Endothelial cell of umbilical vein (primary cell): ENCODE results near the gene GRIFIN. TPM values are rescaled to one million over a fixed set of nuclear protein-coding genes. Genes with fewer than 3 reads are reported as not detected.
"Not testable (repeated sequence)": the region's sequence is repeated elsewhere in the genome, so short reads cannot be mapped to it uniquely, and the experiment has no call there.

ENCODE experiments used
- BruUV-seq: library from RNA; stranded (reverse); fragments of 400-500 nt; replicated peaks from 2 replicates; lab custom pipeline; 2021; lab: Mats Ljungman, UMichigan
- CTCF ChIA-PET: fragments of 300-600, 350-600 bp; sonication (Branson Sonifier 250); formaldehyde crosslinking; loops from one replicate; lab custom pipeline; 2021; ENCODE audit warnings: antibody characterized with exemption, inconsistent platforms; lab: Charles Lee
- POLR2A ChIA-PET: fragments of 300-600, 350-600 bp; sonication (Branson Sonifier 250); formaldehyde crosslinking; loops from one replicate; lab custom pipeline; 2021; ENCODE audit warnings: antibody characterized with exemption, inconsistent platforms; lab: Charles Lee
- DNase-seq: peaks from one replicate; pipeline ENCODE4 v3.0.0-alpha.2; 2011; ENCODE audit warnings: low read depth, low spot score
- FAIRE-seq: peaks from 2 replicates; lab custom pipeline; 2011; peaks lifted over from hg19 to GRCh38; lab: Jason Lieb, UNC
- H2AFZ ChIP-seq: 2 replicates; pipeline ENCODE4 v1.6.0; 2012; ENCODE audit warnings: low read depth, low read length, control low read depth, inconsistent platforms
- H3K27ac ChIP-seq: 2 replicates; pipeline ENCODE4 v1.5.1; 2011; ENCODE audit warnings: low read depth, mild to moderate bottlenecking, control low read depth, low read length, moderate library complexity; ENCODE audit not compliant: insufficient read depth
- H3K27me3 ChIP-seq, 2 experiments: 2 replicates each; pipeline versions ENCODE4 v1.6.0 to v1.6.1; 2011; ENCODE audit warnings: low read length in 2 of 2, mixed read lengths in 1 of 2; ENCODE audit not compliant: control insufficient read depth in 2 of 2, insufficient read depth in 2 of 2
- H3K36me3 ChIP-seq, 2 experiments: 2 replicates in 1 of 2; 3 replicates in 1 of 2; pipeline ENCODE4 v1.5.1; 2011; ENCODE audit warnings: low read length in 2 of 2, mild to moderate bottlenecking in 1 of 2, moderate library complexity in 1 of 2; ENCODE audit not compliant: control insufficient read depth in 2 of 2, insufficient read depth in 2 of 2; ENCODE audit errors: extremely low read depth in 1 of 2
- H3K4me1 ChIP-seq: 3 replicates; pipeline ENCODE4 v1.5.1; 2011; ENCODE audit warnings: mild to moderate bottlenecking, low read length; ENCODE audit not compliant: control insufficient read depth, insufficient read depth; ENCODE audit errors: extremely low read depth
- H3K4me2 ChIP-seq: 2 replicates; pipeline ENCODE4 v1.6.1; 2011; ENCODE audit warnings: low read length, control low read depth, mixed read lengths; ENCODE audit not compliant: insufficient read depth
- H3K4me3 ChIP-seq, 3 experiments: fragments of 200-600 bp in 1 of 3; sonication (generic), shearing (Covaris generic) in 1 of 3; replicated peaks in 1 of 3; 2 replicates each; pipeline ENCODE4 v1.5.1; 2011 to 2016; ENCODE audit warnings: control low read depth in 3 of 3, low read length in 3 of 3, mild to moderate bottlenecking in 2 of 3, inconsistent platforms in 1 of 3, low read depth in 1 of 3, moderate library complexity in 1 of 3; ENCODE audit not compliant: insufficient read depth in 1 of 3
- H3K79me2 ChIP-seq: 2 replicates; pipeline ENCODE4 v1.6.0; 2012; ENCODE audit warnings: low read length, inconsistent platforms; ENCODE audit not compliant: control insufficient read depth, insufficient read depth
- H3K9ac ChIP-seq: replicated peaks from 2 replicates; pipeline ENCODE3; 2011; ENCODE audit warnings: low read length, control low read depth; ENCODE audit not compliant: insufficient read depth; ENCODE audit errors: extremely low read depth
- H3K9me1 ChIP-seq: replicated peaks from 3 replicates; pipeline ENCODE4 v1.6.0; 2011; ENCODE audit warnings: mild to moderate bottlenecking, low read length; ENCODE audit not compliant: control insufficient read depth, insufficient read depth; ENCODE audit errors: extremely low read depth
- H3K9me3 ChIP-seq: replicated peaks from 2 replicates; pipeline ENCODE4 v1.5.1; 2012; ENCODE audit warnings: low read length, inconsistent platforms; ENCODE audit not compliant: control insufficient read depth, insufficient read depth
- H4K20me1 ChIP-seq: replicated peaks from 2 replicates; pipeline ENCODE3; 2011; ENCODE audit warnings: mild to moderate bottlenecking, low read length; ENCODE audit not compliant: control insufficient read depth, insufficient read depth; ENCODE audit errors: extremely low read depth
- EZH2 ChIP-seq: IDR thresholded peaks from 2 replicates; pipeline ENCODE4 v1.6.1; 2012; ENCODE audit warnings: borderline replicate concordance, low read depth, mild to moderate bottlenecking, moderate library complexity, low read length, inconsistent platforms; ENCODE audit not compliant: severe bottlenecking
- FOS ChIP-seq: IDR thresholded peaks from 2 replicates; pipeline ENCODE4 v1.6.1; 2011; ENCODE audit warnings: mild to moderate bottlenecking, low read length, moderate library complexity, borderline replicate concordance; ENCODE audit not compliant: insufficient read depth
- GATA2 ChIP-seq: IDR thresholded peaks from 2 replicates; pipeline ENCODE4 v1.7.0; 2011; ENCODE audit warnings: low read depth, mild to moderate bottlenecking, moderate library complexity, mixed read lengths, low read length; ENCODE audit not compliant: insufficient read length, insufficient read depth
- JUN ChIP-seq: IDR thresholded peaks from 2 replicates; pipeline ENCODE4 v1.6.1; 2011; ENCODE audit warnings: borderline replicate concordance, low read depth; ENCODE audit not compliant: insufficient read length, insufficient read depth
- MYC ChIP-seq: IDR thresholded peaks from one replicate; pipeline ENCODE4 v1.6.1; 2011; ENCODE audit warnings: mild to moderate bottlenecking, low read depth, low read length
- POLR2A ChIP-seq: IDR thresholded peaks from 2 replicates; pipeline ENCODE4 v1.6.1; 2012; ENCODE audit warnings: low read depth, mild to moderate bottlenecking, control low read depth, low read length
- POLR2AphosphoS5 ChIP-seq: IDR thresholded peaks from 2 replicates; pipeline ENCODE4 v1.6.1; 2012; ENCODE audit warnings: low read depth, mild to moderate bottlenecking, control low read depth, low read length, moderate library complexity; ENCODE audit not compliant: insufficient read depth
- dilution Hi-C: fragments of 300-500 bp; cut with MboI; formaldehyde crosslinking; loops from one replicate; pipeline ENCODE4 v1.15.0; 2019; ENCODE audit warnings: low sequenced_read_pairs; ENCODE audit not compliant: extremely low pct_ligation_motif_present
- intact Hi-C: fragments of 100-400 bp; cut with micrococcal nuclease; formaldehyde crosslinking; loops from one replicate; pipeline ENCODE4 v1.10.0; 2022
- polyA plus RNA-seq, 4 experiments: library from polyadenylated mRNA; depleted of rRNA in 3 of 4; stranded (reverse) in 3 of 4; unstranded in 1 of 4; fragments of >200 nt; gene quantifications; 2 replicates each; pipeline versions ENCODE4 v1.2.1 to v1.2.3, GENCODE V29; 2011 to 2012; ENCODE audit warnings: missing spikeins in 1 of 4
- total RNA-seq: library from RNA; stranded (reverse); gene quantifications from 2 replicates; pipeline ENCODE4 v1.2.3, GENCODE V29; 2021
- TF ChIP-seq, protein P1 (sequence below): IDR thresholded peaks from 2 replicates; pipeline ENCODE4 v1.6.1; 2011; ENCODE audit not compliant: insufficient read depth, insufficient read length
- TF ChIP-seq, protein P2 (sequence below), 2 donors: IDR thresholded peaks; 1 replicate in 1 of 2; 2 replicates in 1 of 2; pipeline ENCODE4 v1.5.1; 2011; ENCODE audit warnings: low read length in 2 of 2, mild to moderate bottlenecking in 2 of 2, moderate library complexity in 2 of 2, control low read depth in 1 of 2, inconsistent platforms in 1 of 2, low read depth in 1 of 2; ENCODE audit not compliant: insufficient read depth in 1 of 2; ENCODE audit errors: extremely low read depth in 1 of 2

GRIFIN gene
- total and polyA plus RNA-seq, 2 donors (not counting 3 experiments of a cell fraction or from before 2014, with no cell fraction given) = not detected

DNA sequence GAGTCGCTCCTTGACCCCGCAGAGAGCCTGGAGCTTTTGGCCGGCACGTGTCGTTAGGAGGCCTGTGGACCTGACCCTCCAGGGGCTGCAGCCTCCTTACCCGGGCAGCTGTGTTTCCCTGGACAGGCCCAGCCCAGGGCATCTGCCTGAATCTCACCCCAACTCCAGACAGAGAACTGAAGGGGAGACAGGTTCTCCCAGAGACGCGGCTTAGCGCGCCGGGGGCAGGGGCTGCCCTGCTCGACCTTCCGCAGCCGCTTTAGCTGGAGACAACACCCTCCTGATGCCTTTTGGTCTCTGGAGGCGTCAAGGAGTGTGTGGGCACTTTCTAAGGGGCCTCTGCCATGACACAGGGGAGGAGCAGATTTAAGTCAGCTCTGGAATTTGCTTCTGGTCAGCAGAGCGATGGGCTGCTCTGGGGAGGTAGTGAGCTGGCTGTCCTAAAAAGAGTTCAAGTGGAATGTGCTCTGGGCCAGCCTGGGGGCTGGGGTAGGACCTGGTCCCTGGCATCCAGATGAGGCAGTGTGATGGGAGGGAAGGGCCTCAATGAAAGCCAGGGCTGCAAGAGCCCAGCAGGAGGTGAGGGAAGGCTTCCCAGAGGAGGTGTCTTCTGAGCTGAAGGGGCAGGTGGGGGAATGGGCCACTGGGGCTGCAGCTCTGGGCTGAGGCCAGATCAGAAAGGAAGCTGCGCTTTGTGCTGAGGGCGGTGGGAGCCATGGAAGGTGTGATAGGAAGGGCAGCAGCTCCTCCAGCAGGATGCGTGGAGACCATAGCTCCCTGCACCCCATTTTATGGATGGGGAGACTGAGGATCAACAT lies 5.8 kb downstream of the GRIFIN start:
- H3K9me3 ChIP-seq = no peaks in the 10 kb centered on the region
- no peaks in the 10 kb centered on the region for H4K20me1 ChIP-seq
- H2AFZ ChIP-seq = no peak overlapping the region
- no peak overlapping the region for H3K4me2 ChIP-seq
- DNase-seq = no peak
- ChIA-PET POLR2A (no interaction called here), CTCF (interaction anchor here (0.7 to 6.7 kb wide), 15 partner anchors 10 to 922 kb away, joined by 3 to 226 read pairs (median 4); partner anchors contain the start of gene CHST12)
- no peaks in the 10 kb centered on the region for H3K36me3 ChIP-seq
- intact Hi-C loops (loop anchor here (10.0 kb wide), 1 partner anchor 164 kb away; the partner anchor contains the start of gene TTYH3), dilution Hi-C loops (no loop called here)
- H3K27me3 ChIP-seq = no peaks in the 10 kb centered on the region
- H3K9ac ChIP-seq = no peak overlapping the region
- TF ChIP-seq FOS (no peak), JUN (no peak), POLR2A (no peak), POLR2AphosphoS5 (no peak), EZH2 (no peak), MYC (no peak), GATA2 (no peak)
- TF ChIP-seq, protein P1, sequence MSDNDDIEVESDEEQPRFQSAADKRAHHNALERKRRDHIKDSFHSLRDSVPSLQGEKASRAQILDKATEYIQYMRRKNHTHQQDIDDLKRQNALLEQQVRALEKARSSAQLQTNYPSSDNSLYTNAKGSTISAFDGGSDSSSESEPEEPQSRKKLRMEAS = no peak
- TF ChIP-seq, protein P2, sequence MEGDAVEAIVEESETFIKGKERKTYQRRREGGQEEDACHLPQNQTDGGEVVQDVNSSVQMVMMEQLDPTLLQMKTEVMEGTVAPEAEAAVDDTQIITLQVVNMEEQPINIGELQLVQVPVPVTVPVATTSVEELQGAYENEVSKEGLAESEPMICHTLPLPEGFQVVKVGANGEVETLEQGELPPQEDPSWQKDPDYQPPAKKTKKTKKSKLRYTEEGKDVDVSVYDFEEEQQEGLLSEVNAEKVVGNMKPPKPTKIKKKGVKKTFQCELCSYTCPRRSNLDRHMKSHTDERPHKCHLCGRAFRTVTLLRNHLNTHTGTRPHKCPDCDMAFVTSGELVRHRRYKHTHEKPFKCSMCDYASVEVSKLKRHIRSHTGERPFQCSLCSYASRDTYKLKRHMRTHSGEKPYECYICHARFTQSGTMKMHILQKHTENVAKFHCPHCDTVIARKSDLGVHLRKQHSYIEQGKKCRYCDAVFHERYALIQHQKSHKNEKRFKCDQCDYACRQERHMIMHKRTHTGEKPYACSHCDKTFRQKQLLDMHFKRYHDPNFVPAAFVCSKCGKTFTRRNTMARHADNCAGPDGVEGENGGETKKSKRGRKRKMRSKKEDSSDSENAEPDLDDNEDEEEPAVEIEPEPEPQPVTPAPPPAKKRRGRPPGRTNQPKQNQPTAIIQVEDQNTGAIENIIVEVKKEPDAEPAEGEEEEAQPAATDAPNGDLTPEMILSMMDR (IDR thresholded peaks at IDR 0.05; ENCODE audit: extremely low read depth in 1 of 2, insufficient read depth in 1 of 2, low read depth in 1 of 2, low read length in 2 of 2) = no peak
- H3K4me3 ChIP-seq = no peak overlapping the region
- H3K79me2 ChIP-seq = no peaks in the 10 kb centered on the region
- H3K27ac ChIP-seq = no peak overlapping the region
- no peaks in the 10 kb centered on the region for H3K9me1 ChIP-seq
- BruUV-seq = no TSS peak
- peaks cover 7% of the 10 kb centered on the region for H3K4me1 ChIP-seq
- no peak for FAIRE-seq

DNA sequence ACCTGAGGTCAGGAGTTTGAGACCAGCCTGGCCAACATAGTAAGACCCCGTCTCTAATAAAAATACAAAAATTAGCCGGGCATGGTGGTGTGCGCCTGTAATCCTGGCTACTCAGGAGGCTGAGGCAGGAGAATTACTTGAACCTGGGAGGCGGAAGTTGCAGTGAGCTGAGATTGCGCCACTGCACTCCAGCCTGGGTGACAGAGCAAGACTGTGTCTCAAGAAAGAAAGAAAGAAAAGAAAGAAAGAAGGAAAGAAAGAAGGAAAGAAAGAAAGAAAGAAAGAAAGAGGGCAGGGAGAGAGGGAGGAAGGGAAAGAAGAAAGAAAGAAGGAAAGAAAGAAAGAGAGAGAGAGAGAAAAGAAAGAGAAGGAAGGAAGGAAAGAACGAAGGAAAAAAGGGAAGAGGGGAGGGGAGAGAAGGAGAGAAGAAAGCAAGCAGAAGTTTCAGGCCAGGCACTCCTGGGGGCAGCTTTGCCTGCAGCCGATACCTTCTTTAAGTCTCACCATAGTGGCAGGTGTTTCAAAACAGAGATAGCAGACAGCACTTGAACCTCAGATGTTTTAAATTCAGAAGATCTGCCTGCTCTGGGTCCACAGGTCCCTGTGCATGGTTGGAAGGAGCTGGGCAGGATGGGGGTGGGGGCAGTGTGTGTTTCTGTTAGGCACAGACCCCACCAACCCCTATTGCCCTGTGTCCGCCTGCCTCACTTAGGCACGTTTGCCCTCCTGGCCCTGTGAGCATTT lies 6.6 kb downstream of the GRIFIN start:
- H3K79me2 ChIP-seq, POLR2A ChIA-PET: not testable (repeated sequence)
- CTCF ChIA-PET = interaction anchor here (0.8 to 6.7 kb wide), 42 partner anchors 9 to 921 kb away, joined by 3 to 226 read pairs (median 4); partner anchors contain the start of genes CHST12 and TTYH3

More for the DNA sequence above, 6.6 kb downstream of the GRIFIN start:
- H3K9me1 ChIP-seq, FAIRE-seq, dilution Hi-C loops, H3K4me2 ChIP-seq, H3K9me3 ChIP-seq, H3K9ac ChIP-seq, H3K27ac ChIP-seq, H2AFZ ChIP-seq, H3K4me3 ChIP-seq, H3K27me3 ChIP-seq, H4K20me1 ChIP-seq, DNase-seq, BruUV-seq, H3K36me3 ChIP-seq, H3K4me1 ChIP-seq: not testable (repeated sequence)
- intact Hi-C loops = loop anchor here (1.0 to 10.0 kb wide), 3 partner anchors 18 to 890 kb away; partner anchors contain the start of gene TTYH3
